Hematopoietic multipotent progenitor cell treated with erythropoietin and hydrocortisone succinate and interleukin-3 and kit ligand, for 15 days (in vitro differentiated cells): Measurements from ENCODE around the gene ACRV1.
A peak's percentile ranks its signal among the peaks of the same experiment; 100 is the strongest.

ENCODE experiments used
- DNase-seq: peaks from one replicate; pipeline ENCODE4 v3.0.0-alpha.2; 2015; ENCODE audit warnings: low spot score

ACRV1 gene

DNA sequence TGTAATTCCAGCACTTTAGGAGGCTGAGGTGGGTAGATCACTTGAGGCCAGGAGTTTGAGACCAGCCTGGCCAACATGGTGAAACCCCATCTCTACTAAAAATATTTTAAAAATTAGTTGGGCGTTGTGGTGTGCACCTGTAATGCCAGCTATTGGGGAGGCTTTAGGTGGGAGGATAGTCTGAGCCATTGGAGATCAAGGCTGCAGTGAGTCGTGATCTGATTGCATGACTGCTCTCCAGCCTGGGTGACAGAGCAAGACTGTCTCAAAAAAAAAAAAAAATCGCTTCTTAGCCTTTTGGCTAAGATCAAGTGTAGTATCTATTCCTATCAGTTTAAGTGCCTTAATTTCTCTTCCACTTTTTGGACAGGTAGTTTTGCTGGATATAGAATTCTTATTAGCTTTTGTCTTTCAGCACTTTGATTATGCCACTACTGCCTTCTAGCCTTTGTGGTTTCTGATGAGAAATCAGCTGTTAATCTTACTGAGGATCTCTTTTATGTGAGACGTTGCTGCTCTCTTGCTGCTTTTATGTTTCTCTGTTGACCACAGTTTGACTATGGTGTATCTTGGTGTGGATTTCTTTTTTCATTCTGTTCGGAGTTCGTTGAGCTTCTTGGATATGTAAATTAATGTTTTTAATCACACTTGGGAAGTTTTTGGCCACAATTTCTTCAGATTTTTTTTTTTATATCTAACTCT, 31.0 kb downstream of the ACRV1 start:
- no peak for DNase-seq

GRCh38 chr11:125645871-125646270, 34.8 kb downstream of the ACRV1 start:
- DNase-seq: no peak

DNA sequence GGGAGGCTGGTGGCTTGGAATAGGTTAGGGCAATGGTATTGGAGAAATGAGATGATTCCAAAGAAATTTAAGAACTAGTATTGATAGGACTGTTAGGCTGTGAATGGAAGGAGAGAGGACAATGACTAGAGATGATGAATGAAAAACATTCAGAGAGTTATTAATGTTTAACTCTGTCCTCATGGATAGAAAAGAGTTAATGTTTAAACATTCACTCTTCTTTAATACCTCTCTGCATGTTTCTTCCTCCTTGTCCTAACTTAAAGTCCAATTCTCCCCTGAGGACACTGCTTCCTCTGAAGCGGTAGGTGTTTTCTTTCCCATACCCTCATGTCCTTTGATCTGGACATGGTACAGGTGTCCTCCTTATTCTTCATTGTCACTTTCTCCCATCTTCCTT, 42.3 kb downstream of the ACRV1 start:
- DNase-seq: no peak

- DNase-seq: no peak
These were observed 42.8 kb downstream of the ACRV1 start for GRCh38 chr11:125637840-125638239.

- no peak for DNase-seq
These were observed 53.3 kb downstream of the ACRV1 start for GRCh38 chr11:125627236-125627910.

- DNase-seq: peak; percentile 19
These were observed 54.2 kb downstream of the ACRV1 start for GRCh38 chr11:125626288-125626950.

- peak; percentile 86 for DNase-seq
These were observed 54.9 kb downstream of the ACRV1 start for GRCh38 chr11:125625630-125626287.

GRCh38 chr11:125625225-125625629, 55.4 kb downstream of the ACRV1 start:
- DNase-seq: no peak

DNA sequence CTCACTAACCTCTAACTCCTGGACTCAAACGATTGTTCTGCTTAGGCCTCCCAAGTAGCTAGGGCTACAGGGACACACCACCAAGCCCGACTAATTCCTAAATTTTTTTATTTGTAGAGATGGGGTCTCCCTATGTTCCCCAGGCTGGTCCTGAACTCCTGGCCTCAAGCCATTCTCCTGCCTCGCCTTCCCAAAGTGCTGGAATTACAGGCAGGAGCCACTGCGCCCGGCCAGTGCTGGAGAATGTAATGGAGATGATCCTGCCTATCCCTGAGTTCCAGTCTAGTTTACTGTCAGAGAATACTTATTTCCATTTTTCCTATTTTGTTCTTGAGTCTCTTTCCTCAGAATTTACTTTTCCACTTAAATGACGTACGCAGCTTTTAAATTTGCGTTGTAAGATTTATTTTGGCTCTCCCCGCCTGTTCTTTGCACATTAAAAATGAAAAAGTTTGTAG, 55.9 kb downstream of the ACRV1 start, which contains the start of gene CHEK1:
Gene CHEK1, plus strand, starts transcription at position 408 of the 458 bp plus-strand sequence. CDS start 1,606 bp downstream, outside the sequence.
- no peak for DNase-seq

GRCh38 chr11:125623064-125623463, 57.6 kb downstream of the ACRV1 start:
- DNase-seq: no peak

- no peak for DNase-seq
These were observed 58.7 kb downstream of the ACRV1 start for GRCh38 chr11:125621995-125622394.
